C4-2B (cell line): ENCODE measurements around the gene R3HDM4.

Source experiments
- CTCF ChIP-seq: fragments of 450-650 bp; conservative IDR thresholded peaks from 2 replicates; pipeline ENCODE4 v1.5.1; 2017; ENCODE audit warnings: mild to moderate bottlenecking
- ZFX ChIP-seq: fragments of 450-650 bp; IDR thresholded peaks from 2 replicates; pipeline ENCODE4 v1.6.1; 2017

GRCh38 chr19:918481-919198 lies 5.6 kb upstream of the R3HDM4 start:
- TF ChIP-seq CTCF (no peak), ZFX (no peak)
